ENCODE results near the gene WDFY4. TPM values are rescaled to one million over a fixed set of nuclear protein-coding genes. Genes with fewer than 3 reads are reported as not detected.

The WDFY4 gene
- total and polyA plus RNA-seq, 2 of the 4 experiments (the other 2 are of a cell fraction), result not detected

DNA sequence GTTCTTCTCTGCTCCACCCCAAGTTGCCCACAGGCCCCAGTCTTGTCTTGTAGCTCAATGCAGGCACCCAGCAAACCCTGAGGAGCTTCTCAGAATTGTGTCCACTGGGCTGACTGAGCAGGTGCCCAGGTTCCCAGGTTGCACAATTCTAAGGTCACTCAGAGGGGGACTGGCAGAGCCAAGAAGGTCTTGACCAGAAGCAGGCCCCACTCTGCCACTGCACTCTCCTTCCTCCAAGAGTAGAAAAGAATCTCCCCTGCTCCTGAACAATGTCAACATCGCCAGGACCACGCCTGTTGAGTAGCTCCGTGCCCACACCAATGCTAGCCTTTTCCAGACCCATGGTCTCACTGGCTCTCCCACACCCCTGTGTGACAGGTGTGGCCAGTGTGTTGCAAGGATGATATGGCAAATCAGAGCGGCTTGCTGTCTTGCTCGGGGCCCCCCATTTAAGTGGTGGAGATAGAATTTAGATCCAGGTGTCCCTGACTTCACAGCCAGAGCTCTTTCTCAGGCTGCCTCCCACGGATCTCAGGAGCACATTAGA lies 254.4 kb downstream of the WDFY4 start:
- Histone ChIP-seq H3K9me1 (ENCODE audit: insufficient read depth, low read length) (no peaks in the 10 kb centered on the region), H4K20me1 (ENCODE audit: insufficient read depth, low read length) (no peaks in the 10 kb centered on the region), H3K27ac (ENCODE audit: insufficient read depth, low read length) (no peak overlapping the region), H2BK20ac (ENCODE audit: low read depth, low read length) (no peak overlapping the region), H2AFZ (replicated peaks; ENCODE audit: low read length, poor library complexity) (no peak overlapping the region), H2BK15ac (ENCODE audit: low read depth, low read length) (no peak overlapping the region), H3K18ac (ENCODE audit: low read depth, low read length) (no peak overlapping the region), H3K4me3 (ENCODE audit: insufficient read depth, low read depth, low read length) (no peak overlapping the region), H3K4ac (ENCODE audit: low read depth, low read length) (no peak overlapping the region), H2AK9ac (replicated peaks; ENCODE audit: low read depth, low read length, poor library complexity) (no peak overlapping the region), H4K8ac (ENCODE audit: low read depth in 2 of 2, low read length in 2 of 2) (no peak overlapping the region), H3K14ac (replicated peaks; ENCODE audit: low read depth, low read length) (no peak overlapping the region), H3K4me1 (ENCODE audit: control insufficient read depth, insufficient read depth, low read length) (no peaks in the 10 kb centered on the region), H3K79me1 (ENCODE audit: low read depth in 1 of 2, low read length in 2 of 2) (no peaks in the 10 kb centered on the region), H3K36me3 (ENCODE audit: control insufficient read depth, insufficient read depth, low read length) (no peaks in the 10 kb centered on the region), H2AK5ac (ENCODE audit: low read depth, low read length) (no peak overlapping the region), H3K4me2 (ENCODE audit: low read depth, low read length) (no peak overlapping the region), H2BK5ac (ENCODE audit: low read depth, low read length, poor library complexity, severe bottlenecking) (no peak overlapping the region), H4K91ac (ENCODE audit: insufficient read depth, low read depth, low read length) (no peak overlapping the region), H3K23ac (ENCODE audit: low read depth, low read length) (no peak overlapping the region), H3K27me3 (ENCODE audit: control insufficient read depth, insufficient read depth, low read length) (peaks cover 27% of the 10 kb centered on the region), H2BK120ac (ENCODE audit: low read depth, low read length) (no peak overlapping the region), H3K9ac (ENCODE audit: low read depth, low read length) (no peak overlapping the region), H4K5ac (ENCODE audit: low read depth, low read length) (no peak overlapping the region), H3K9me3 (ENCODE audit: control insufficient read depth, insufficient read depth, low read length) (no peaks in the 10 kb centered on the region), H3K56ac (ENCODE audit: extremely low read depth, insufficient read depth, low read length) (no peak overlapping the region)
- POLR2A ChIA-PET (ENCODE audit: unreplicated experiment), result no interaction called here
- intact Hi-C loops (cut with micrococcal nuclease), result no loop called here
- CTCF ChIA-PET, result interaction anchor here (1.2 kb wide), 1 partner anchor 8 kb away, joined by 3 read pairs; no protein-coding TSS in a partner anchor
- DNase-seq, result no peak
- in situ Hi-C loops (cut with MboI; ENCODE audit: low sequenced_read_pairs), result no loop called here
- no CpG with 5 or more reads among the region's 6 CpGs for WGBS, 2 experiments (ENCODE audit: extremely low coverage in 2 of 2, insufficient read length in 1 of 2)
- no peak for TF ChIP-seq POLR2A (IDR thresholded peaks at IDR 0.05; ENCODE audit: low read depth, low read length)
- no peak for TF ChIP-seq MXI1 (IDR thresholded peaks at IDR 0.05; ENCODE audit: borderline replicate concordance, low read depth, low read length)
- TF ChIP-seq, protein P1, sequence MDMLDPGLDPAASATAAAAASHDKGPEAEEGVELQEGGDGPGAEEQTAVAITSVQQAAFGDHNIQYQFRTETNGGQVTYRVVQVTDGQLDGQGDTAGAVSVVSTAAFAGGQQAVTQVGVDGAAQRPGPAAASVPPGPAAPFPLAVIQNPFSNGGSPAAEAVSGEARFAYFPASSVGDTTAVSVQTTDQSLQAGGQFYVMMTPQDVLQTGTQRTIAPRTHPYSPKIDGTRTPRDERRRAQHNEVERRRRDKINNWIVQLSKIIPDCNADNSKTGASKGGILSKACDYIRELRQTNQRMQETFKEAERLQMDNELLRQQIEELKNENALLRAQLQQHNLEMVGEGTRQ (IDR thresholded peaks at IDR 0.05; ENCODE audit: low read depth, low read length), result no peak
- no peak for TF ChIP-seq BHLHE40 (IDR thresholded peaks at IDR 0.05; ENCODE audit: low read depth, low read length)
- no peak for TF ChIP-seq SMC3 (IDR thresholded peaks at IDR 0.05; ENCODE audit: low read depth, low read length)
- TF ChIP-seq RAD21 (IDR thresholded peaks at IDR 0.05; ENCODE audit: low read length), result no peak
- TF ChIP-seq RCOR1 (IDR thresholded peaks at IDR 0.05; ENCODE audit: insufficient replicate concordance, low read length), result no peak
- TF ChIP-seq NFE2L2 (IDR thresholded peaks at IDR 0.05; ENCODE audit: low read depth, low read length), result no peak
- no peak for TF ChIP-seq RFX5 (IDR thresholded peaks at IDR 0.05; ENCODE audit: low read depth, low read length)
- no peak for TF ChIP-seq FOS (IDR thresholded peaks at IDR 0.05; ENCODE audit: low read depth, low read length)
- TF ChIP-seq, protein P2, sequence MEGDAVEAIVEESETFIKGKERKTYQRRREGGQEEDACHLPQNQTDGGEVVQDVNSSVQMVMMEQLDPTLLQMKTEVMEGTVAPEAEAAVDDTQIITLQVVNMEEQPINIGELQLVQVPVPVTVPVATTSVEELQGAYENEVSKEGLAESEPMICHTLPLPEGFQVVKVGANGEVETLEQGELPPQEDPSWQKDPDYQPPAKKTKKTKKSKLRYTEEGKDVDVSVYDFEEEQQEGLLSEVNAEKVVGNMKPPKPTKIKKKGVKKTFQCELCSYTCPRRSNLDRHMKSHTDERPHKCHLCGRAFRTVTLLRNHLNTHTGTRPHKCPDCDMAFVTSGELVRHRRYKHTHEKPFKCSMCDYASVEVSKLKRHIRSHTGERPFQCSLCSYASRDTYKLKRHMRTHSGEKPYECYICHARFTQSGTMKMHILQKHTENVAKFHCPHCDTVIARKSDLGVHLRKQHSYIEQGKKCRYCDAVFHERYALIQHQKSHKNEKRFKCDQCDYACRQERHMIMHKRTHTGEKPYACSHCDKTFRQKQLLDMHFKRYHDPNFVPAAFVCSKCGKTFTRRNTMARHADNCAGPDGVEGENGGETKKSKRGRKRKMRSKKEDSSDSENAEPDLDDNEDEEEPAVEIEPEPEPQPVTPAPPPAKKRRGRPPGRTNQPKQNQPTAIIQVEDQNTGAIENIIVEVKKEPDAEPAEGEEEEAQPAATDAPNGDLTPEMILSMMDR (conservative IDR thresholded peaks at IDR 0.05; ENCODE audit: low read depth, low read length), result no peak
- dilution Hi-C loops (cut with HindIII; ENCODE audit: low sequenced_read_pairs, unreplicated experiment), result no loop called here
- no peak for ATAC-seq (ENCODE audit: low read depth)
- BruUV-seq (replicated peaks), result no TSS peak

All from IMR-90 (cell line).